HG02571 (cell line): Measurements from ENCODE around the gene KRTAP9-6.

Experiments
- ATAC-seq: cut with Tn5 transposase; IDR thresholded peaks from one replicate; pipeline ENCODE4 v1.9.1; 2021; ENCODE audit warnings: mild to moderate bottlenecking, moderate library complexity; ENCODE audit not compliant: unreplicated experiment

Gene KRTAP9-6

GRCh38 chr17:41315204-41315794, 50.1 kb downstream of the KRTAP9-6 start, which contains the start of gene KRTAP17-1:
Gene KRTAP17-1, minus strand, starts transcription at chr17:41315710. Its CDS starts 60 bp downstream, at chr17:41315650.
- no peak for ATAC-seq
